IPS-18a (cell line): ENCODE measurements around the gene THADA.

Source experiments
- H3K27ac ChIP-seq: one replicate; pipeline ENCODE4 v1.5.1; 2013; ENCODE audit warnings: low read length
- H3K27me3 ChIP-seq: one replicate; pipeline ENCODE4 v1.6.1; 2013; ENCODE audit warnings: mild to moderate bottlenecking, low read length; ENCODE audit not compliant: control insufficient read depth, insufficient read depth
- H3K36me3 ChIP-seq: one replicate; pipeline ENCODE4 v1.6.1; 2013; ENCODE audit warnings: low read depth, low read length; ENCODE audit not compliant: control insufficient read depth
- H3K4me1 ChIP-seq: one replicate; pipeline ENCODE4 v1.6.1; 2013; ENCODE audit warnings: low read depth, low read length; ENCODE audit not compliant: control insufficient read depth
- H3K4me3 ChIP-seq: one replicate; pipeline ENCODE4 v1.5.1; 2013; ENCODE audit warnings: low read length
- H3K9ac ChIP-seq: one replicate; pipeline ENCODE4 v1.6.1; 2013; ENCODE audit warnings: mild to moderate bottlenecking, low read length, moderate library complexity
- H3K9me3 ChIP-seq: one replicate; pipeline ENCODE4 v1.6.1; 2013; ENCODE audit warnings: low read depth, low read length; ENCODE audit not compliant: control insufficient read depth

The THADA gene

DNA sequence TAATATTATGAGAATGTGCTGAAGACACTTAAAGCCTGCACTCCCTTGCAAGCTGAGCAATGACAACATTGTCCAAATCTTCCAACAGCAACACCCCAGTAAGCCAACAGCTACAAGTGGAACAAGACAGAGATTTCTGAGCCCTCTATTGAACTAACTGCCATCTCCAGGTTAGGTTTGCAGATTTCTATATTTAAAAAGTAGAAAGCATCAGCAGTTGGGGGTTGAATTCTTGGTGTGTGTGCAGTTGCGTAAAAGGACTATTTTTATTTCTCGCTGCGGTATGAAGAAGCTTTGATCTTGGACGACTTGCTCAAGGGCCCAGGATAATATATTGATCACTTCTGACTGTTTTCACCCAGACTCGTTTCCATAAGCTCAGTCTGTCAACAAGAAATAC lies 263.2 kb downstream of the THADA start:
- Histone ChIP-seq H3K36me3 (no peaks in the 10 kb centered on the region), H3K4me3 (no peak overlapping the region), H3K9me3 (no peaks in the 10 kb centered on the region), H3K27ac (no peak overlapping the region), H3K27me3 (no peaks in the 10 kb centered on the region), H3K9ac (no peak overlapping the region), H3K4me1 (peaks cover 7% of the 10 kb centered on the region)

GRCh38 chr2:43331422-43331821 lies 264.4 kb downstream of the THADA start:
- Histone ChIP-seq H3K36me3 (no peaks in the 10 kb centered on the region), H3K27me3 (no peaks in the 10 kb centered on the region), H3K4me3 (no peak overlapping the region), H3K4me1 (peaks cover 7% of the 10 kb centered on the region), H3K9me3 (no peaks in the 10 kb centered on the region), H3K9ac (no peak overlapping the region), H3K27ac (no peak overlapping the region)

DNA sequence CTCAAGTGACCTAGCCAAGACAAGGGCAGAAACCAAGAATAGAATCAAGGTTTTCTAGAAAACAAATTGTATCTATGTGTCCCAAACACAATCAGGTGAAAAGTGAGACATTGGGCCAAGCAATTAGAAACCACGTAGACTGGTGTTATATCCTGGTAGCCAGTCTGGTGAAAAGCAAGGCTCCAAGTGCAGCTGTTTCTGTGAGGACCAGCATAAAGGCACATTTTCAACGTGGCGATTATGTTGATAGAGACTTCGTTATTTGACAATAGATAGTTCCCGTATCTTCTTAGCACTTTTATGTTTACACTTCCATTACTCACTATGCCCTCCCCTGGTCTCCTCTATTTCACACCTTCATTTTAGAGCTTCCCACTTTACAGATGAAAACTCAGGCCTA lies 266.2 kb downstream of the THADA start:
- Histone ChIP-seq H3K27me3 (no peaks in the 10 kb centered on the region), H3K27ac (no peak overlapping the region), H3K4me3 (no peak overlapping the region), H3K9ac (no peak overlapping the region), H3K9me3 (no peaks in the 10 kb centered on the region), H3K36me3 (no peaks in the 10 kb centered on the region), H3K4me1 (peaks cover 7% of the 10 kb centered on the region)

DNA sequence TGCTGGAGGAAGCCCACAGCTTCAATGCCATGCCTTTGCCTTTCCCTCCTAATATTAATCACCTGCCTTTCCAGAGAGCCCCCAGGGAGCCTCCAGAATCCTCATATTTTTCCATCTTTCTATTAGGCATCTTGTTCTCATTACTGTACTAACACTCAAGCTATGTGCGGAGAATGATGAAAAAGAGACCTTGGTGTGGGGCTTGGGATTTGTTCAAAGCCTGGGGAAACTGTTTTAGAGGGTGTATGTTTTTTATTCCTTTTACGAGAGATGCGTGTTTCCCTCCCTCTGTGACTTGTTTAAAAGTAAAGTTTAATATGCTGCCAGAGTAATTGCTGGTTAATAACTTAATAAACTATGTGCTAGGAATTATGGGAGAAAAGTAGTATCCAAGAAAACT lies 267.0 kb downstream of the THADA start:
- H3K36me3 ChIP-seq, result no peaks in the 10 kb centered on the region
- no peak overlapping the region for H3K27ac ChIP-seq
- peaks cover 5% of the 10 kb centered on the region for H3K4me1 ChIP-seq
- H3K4me3 ChIP-seq, result no peak overlapping the region
- H3K27me3 ChIP-seq, result no peaks in the 10 kb centered on the region
- H3K9me3 ChIP-seq, result no peaks in the 10 kb centered on the region
- H3K9ac ChIP-seq, result no peak overlapping the region

- Histone ChIP-seq H3K4me1 (no peaks in the 10 kb centered on the region), H3K4me3 (no peak overlapping the region), H3K9me3 (no peaks in the 10 kb centered on the region), H3K9ac (no peak overlapping the region), H3K27ac (no peak overlapping the region), H3K36me3 (no peaks in the 10 kb centered on the region), H3K27me3 (no peaks in the 10 kb centered on the region)
Measured at GRCh38 chr2:43328133-43328532, 267.7 kb downstream of the THADA start.

DNA sequence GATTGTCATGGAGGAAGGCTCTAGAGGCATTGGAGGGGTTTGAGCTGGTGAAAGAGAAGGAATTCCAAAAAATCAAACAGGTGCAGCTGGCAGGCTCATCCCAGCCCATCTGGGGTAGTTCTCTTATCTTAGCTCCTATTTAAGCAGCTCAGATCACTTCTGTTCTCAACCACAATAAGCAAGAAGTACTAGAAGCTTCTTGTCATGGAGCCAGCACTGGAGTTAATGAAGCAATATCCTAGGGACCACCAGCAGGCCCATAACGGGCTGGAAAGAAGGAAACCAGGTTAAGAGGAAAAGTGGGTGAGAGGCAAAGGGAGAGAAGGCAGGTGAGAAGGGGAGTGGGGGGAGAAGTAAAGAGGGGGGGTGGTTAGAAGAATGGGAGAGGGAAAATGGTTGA lies 268.7 kb downstream of the THADA start:
- Histone ChIP-seq H3K4me3 (no peak overlapping the region), H3K9me3 (no peaks in the 10 kb centered on the region), H3K27ac (no peak overlapping the region), H3K27me3 (no peaks in the 10 kb centered on the region), H3K9ac (no peak overlapping the region), H3K36me3 (no peaks in the 10 kb centered on the region), H3K4me1 (no peaks in the 10 kb centered on the region)

- Histone ChIP-seq H3K9me3 (no peaks in the 10 kb centered on the region), H3K27ac (no peak overlapping the region), H3K36me3 (no peaks in the 10 kb centered on the region), H3K9ac (no peak overlapping the region), H3K4me1 (no peaks in the 10 kb centered on the region), H3K27me3 (no peaks in the 10 kb centered on the region), H3K4me3 (no peak overlapping the region)
Measured at GRCh38 chr2:43326101-43326825, 269.6 kb downstream of the THADA start.

- H3K27me3 ChIP-seq, result no peaks in the 10 kb centered on the region
- H3K4me3 ChIP-seq, result no peak overlapping the region
- no peaks in the 10 kb centered on the region for H3K4me1 ChIP-seq
- H3K36me3 ChIP-seq, result no peaks in the 10 kb centered on the region
- H3K27ac ChIP-seq, result no peak overlapping the region
- H3K9ac ChIP-seq, result no peak overlapping the region
- no peaks in the 10 kb centered on the region for H3K9me3 ChIP-seq
Measured at GRCh38 chr2:43325107-43325811, 270.6 kb downstream of the THADA start.

DNA sequence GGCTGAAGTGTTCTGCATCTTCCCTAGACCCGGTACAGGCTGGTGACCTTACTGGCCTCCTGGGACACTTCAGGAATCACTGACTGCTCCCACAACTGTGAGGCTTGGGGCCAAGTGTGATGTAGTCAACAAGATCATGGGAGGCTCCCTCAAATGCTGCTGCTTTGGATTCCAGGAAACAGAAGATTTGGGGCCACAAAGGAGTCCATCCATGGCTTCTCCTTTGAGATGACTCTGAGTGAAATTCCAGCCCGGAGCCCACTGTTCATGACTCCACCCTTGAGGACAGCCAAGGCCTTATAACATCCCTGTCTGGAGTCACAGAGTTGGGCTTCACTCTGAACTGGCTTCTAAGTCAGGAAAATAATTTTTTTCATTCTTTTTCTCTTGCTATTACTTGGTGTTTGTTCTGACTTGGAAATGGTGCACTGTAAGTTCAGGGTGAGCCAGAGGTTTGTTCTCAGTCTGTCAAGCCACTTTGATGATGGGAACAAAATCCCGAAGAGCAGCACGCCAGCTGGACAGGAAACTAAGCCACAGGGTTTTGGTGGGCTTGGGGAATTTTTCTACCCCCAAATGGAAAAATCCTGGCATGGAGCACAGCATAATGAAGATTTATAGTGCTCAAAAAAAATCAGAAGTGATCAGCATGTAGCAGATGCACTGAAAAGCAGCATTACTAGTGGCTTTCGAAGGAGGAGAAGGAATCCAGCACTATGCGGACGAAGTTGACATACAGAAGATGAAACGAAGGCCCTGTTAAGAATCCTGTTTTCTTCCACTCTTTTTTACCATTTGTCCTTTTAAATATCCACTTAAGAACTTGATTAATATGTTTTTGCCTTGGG lies 271.4 kb downstream of the THADA start:
- Histone ChIP-seq H3K9me3 (no peaks in the 10 kb centered on the region), H3K27me3 (no peaks in the 10 kb centered on the region), H3K4me3 (no peak overlapping the region), H3K4me1 (no peaks in the 10 kb centered on the region), H3K9ac (no peak overlapping the region), H3K36me3 (peaks cover 1% of the 10 kb centered on the region), H3K27ac (no peak overlapping the region)

DNA sequence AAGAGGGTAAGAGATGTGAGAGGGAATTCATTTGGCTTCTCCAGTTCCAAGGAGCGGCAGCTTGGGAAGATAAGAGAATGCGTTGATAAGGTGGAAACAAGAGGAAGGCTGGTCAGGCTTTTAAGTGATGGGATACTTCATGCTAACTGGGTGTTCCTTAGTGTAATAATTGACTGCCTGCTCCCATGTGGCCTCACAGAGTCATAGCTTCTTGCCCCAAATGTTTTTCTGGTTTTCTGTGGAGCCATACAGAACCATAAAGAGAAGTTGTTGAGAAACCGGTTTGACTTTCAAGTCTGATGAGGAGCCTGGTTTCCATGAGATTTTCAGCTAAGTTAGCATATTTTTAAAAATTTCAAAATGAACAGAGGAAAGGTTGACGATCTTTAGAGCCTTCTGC lies 272.0 kb downstream of the THADA start:
- no peaks in the 10 kb centered on the region for H3K9me3 ChIP-seq
- no peaks in the 10 kb centered on the region for H3K4me1 ChIP-seq
- no peak overlapping the region for H3K27ac ChIP-seq
- peaks cover 4% of the 10 kb centered on the region for H3K36me3 ChIP-seq
- no peaks in the 10 kb centered on the region for H3K27me3 ChIP-seq
- H3K9ac ChIP-seq, result no peak overlapping the region
- no peak overlapping the region for H3K4me3 ChIP-seq

DNA sequence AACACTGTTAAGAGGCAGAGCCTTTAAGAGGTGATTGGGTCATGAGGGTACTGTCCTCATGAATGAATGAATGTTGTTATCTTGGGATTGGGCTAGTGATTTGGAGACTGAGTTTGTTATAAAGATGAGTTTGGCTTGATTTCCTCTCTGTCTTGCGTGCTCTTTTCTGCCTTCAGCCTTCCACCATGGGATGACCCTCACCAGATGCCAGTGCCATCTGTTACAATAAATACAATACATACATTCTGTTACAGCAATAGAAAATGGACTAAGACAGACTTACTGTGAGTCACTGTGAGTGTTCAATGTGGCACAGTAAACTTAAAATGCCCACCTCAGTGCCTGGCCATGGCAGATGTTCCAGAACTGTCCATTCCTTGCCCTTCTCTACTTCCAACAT lies 274.4 kb downstream of the THADA start:
- Histone ChIP-seq H3K4me3 (no peak overlapping the region), H3K27ac (no peak overlapping the region), H3K27me3 (no peaks in the 10 kb centered on the region), H3K4me1 (no peaks in the 10 kb centered on the region), H3K9me3 (no peaks in the 10 kb centered on the region), H3K9ac (no peak overlapping the region), H3K36me3 (peaks cover 4% of the 10 kb centered on the region)
